Type B pancreatic cell (in vitro differentiated cells): ENCODE results near the gene TEDDM1. TPM values are rescaled to one million over a fixed set of nuclear protein-coding genes. Genes with fewer than 3 reads are reported as not detected.

ENCODE experiments used
- DNase-seq: peaks from one replicate; pipeline ENCODE4 v3.0.0; 2021; ENCODE audit warnings: mixed read lengths; ENCODE audit not compliant: unreplicated experiment; ENCODE audit errors: extremely low spot score
- H3K27ac Mint-ChIP-seq: 2 replicates; pipeline ENCODE4 v1.8.0; 2021; ENCODE audit warnings: mild to moderate bottlenecking, mixed read lengths
- H3K27me3 Mint-ChIP-seq: 2 replicates; pipeline ENCODE4 v1.8.0; 2021; ENCODE audit warnings: mixed read lengths
- H3K36me3 Mint-ChIP-seq: 2 replicates; pipeline ENCODE4 v1.8.0; 2021; ENCODE audit warnings: mixed read lengths
- H3K4me1 Mint-ChIP-seq: one replicate; pipeline ENCODE4 v1.8.0; 2021; ENCODE audit warnings: mixed read lengths; ENCODE audit not compliant: unreplicated experiment
- H3K4me3 Mint-ChIP-seq: 2 replicates; pipeline ENCODE4 v1.8.0; 2021; ENCODE audit warnings: mild to moderate bottlenecking, mixed read lengths
- H3K9me3 Mint-ChIP-seq: 2 replicates; pipeline ENCODE4 v1.8.0; 2021; ENCODE audit warnings: mixed read lengths
- CTCF ChIP-seq: fragments of 200-600 bp; sonication (generic); conservative IDR thresholded peaks from 2 replicates; pipeline ENCODE4 v1.5.0; 2021; ENCODE audit warnings: antibody characterized with exemption, mild to moderate bottlenecking
- total RNA-seq: library from RNA; stranded (reverse); gene quantifications from 2 replicates; pipeline ENCODE4 v1.2.1, GENCODE V29; 2021; ENCODE audit warnings: low replicate concordance

Gene TEDDM1
- total RNA-seq, 1 donor from 2014 or later, result not detected

GRCh38 chr1:182430263-182431068, 30.0 kb upstream of the TEDDM1 start:
- no peaks in the 10 kb centered on the region for H3K4me1 Mint-ChIP-seq
- no peak overlapping the region for H3K4me3 Mint-ChIP-seq
- no peak for TF ChIP-seq CTCF
- H3K27me3 Mint-ChIP-seq, result no peaks in the 10 kb centered on the region
- no peak overlapping the region for H3K27ac Mint-ChIP-seq
- no peaks in the 10 kb centered on the region for H3K9me3 Mint-ChIP-seq
- no peak for DNase-seq
- H3K36me3 Mint-ChIP-seq, result no peaks in the 10 kb centered on the region

GRCh38 chr1:182428043-182428442, 27.6 kb upstream of the TEDDM1 start:
- Mint-ChIP-seq H3K4me1 (no peaks in the 10 kb centered on the region), H3K9me3 (no peaks in the 10 kb centered on the region), H3K36me3 (no peaks in the 10 kb centered on the region), H3K27me3 (no peaks in the 10 kb centered on the region), H3K4me3 (no peak overlapping the region), H3K27ac (no peak overlapping the region)
- DNase-seq, result no peak
- no peak for TF ChIP-seq CTCF

GRCh38 chr1:182426442-182427430, 26.3 kb upstream of the TEDDM1 start:
- Mint-ChIP-seq H3K4me3 (no peak overlapping the region), H3K27ac (no peak overlapping the region), H3K4me1 (no peaks in the 10 kb centered on the region), H3K27me3 (no peaks in the 10 kb centered on the region), H3K9me3 (no peaks in the 10 kb centered on the region), H3K36me3 (no peaks in the 10 kb centered on the region)
- no peak for TF ChIP-seq CTCF
- DNase-seq, result no peak

- no peaks in the 10 kb centered on the region for H3K9me3 Mint-ChIP-seq
- no peak for TF ChIP-seq CTCF
- H3K27ac Mint-ChIP-seq, result no peak overlapping the region
- DNase-seq, result no peak
- no peak overlapping the region for H3K4me3 Mint-ChIP-seq
- no peaks in the 10 kb centered on the region for H3K36me3 Mint-ChIP-seq
- H3K27me3 Mint-ChIP-seq, result peaks cover 5% of the 10 kb centered on the region
- H3K4me1 Mint-ChIP-seq, result no peaks in the 10 kb centered on the region
Observed at GRCh38 chr1:182415789-182416188, 15.3 kb upstream of the TEDDM1 start.

GRCh38 chr1:182413969-182414368, 13.5 kb upstream of the TEDDM1 start:
- H3K27me3 Mint-ChIP-seq, result peaks cover 5% of the 10 kb centered on the region
- no peak overlapping the region for H3K4me3 Mint-ChIP-seq
- H3K4me1 Mint-ChIP-seq, result no peaks in the 10 kb centered on the region
- no peaks in the 10 kb centered on the region for H3K36me3 Mint-ChIP-seq
- no peak overlapping the region for H3K27ac Mint-ChIP-seq
- no peaks in the 10 kb centered on the region for H3K9me3 Mint-ChIP-seq
- TF ChIP-seq CTCF, result no peak
- DNase-seq, result no peak
